B cell (primary cell): Measurements from ENCODE around the gene HJV. TPM values are rescaled to one million over a fixed set of nuclear protein-coding genes. Genes with fewer than 3 reads are reported as not detected.

ENCODE experiments used
- ATAC-seq: fragments of 200-7000 bp; cut with Tn5 transposase; one replicate; pipeline ENCODE4 v1.10.0; 2021; ENCODE audit warnings: low read depth, mild to moderate bottlenecking, moderate number of reproducible peaks, moderate library complexity
- CTCF ChIA-PET: fragments of 350-600 bp; sonication (Branson Sonifier 250); formaldehyde crosslinking; loops from one replicate; lab custom pipeline; 2021; ENCODE audit warnings: antibody characterized with exemption, inconsistent platforms; lab: Charles Lee
- POLR2A ChIA-PET: fragments of 350-600 bp; sonication (Branson Sonifier 250); formaldehyde crosslinking; loops from one replicate; lab custom pipeline; 2021; ENCODE audit warnings: antibody characterized with exemption; lab: Charles Lee
- DNase-seq: peaks from one replicate; pipeline ENCODE4 v3.0.0; 2013
- H2AFZ ChIP-seq: 2 replicates; pipeline ENCODE4 v1.6.1; 2012; ENCODE audit warnings: mild to moderate bottlenecking, low read depth, low read length; ENCODE audit not compliant: insufficient read depth, poor library complexity, severe bottlenecking
- H3K27ac ChIP-seq, 2 donors: 1 replicate in 1 of 2; 2 replicates in 1 of 2; pipeline ENCODE4 v1.5.1; 2012 to 2013; ENCODE audit warnings: low read length in 2 of 2, mild to moderate bottlenecking in 2 of 2, moderate library complexity in 1 of 2
- H3K27me3 ChIP-seq, 4 experiments: fragments of 200-600 bp in 1 of 4; sonication (generic) in 1 of 4; replicated peaks in 1 of 4; 1 replicate in 2 of 4; 2 replicates in 2 of 4; pipeline versions ENCODE4 v1.6.1 to v1.7.0; 2013 to 2016; ENCODE audit warnings: low read length in 3 of 4, mild to moderate bottlenecking in 2 of 4, mixed read lengths in 1 of 4, moderate library complexity in 1 of 4; ENCODE audit not compliant: insufficient read depth in 4 of 4, control insufficient read depth in 3 of 4; ENCODE audit errors: control extremely low read depth in 1 of 4
- H3K36me3 ChIP-seq, 2 experiments: replicated peaks in 1 of 2; 1 replicate in 1 of 2; 2 replicates in 1 of 2; pipeline versions ENCODE4 v1.6.1 to v1.7.1; 2013; ENCODE audit warnings: low read length in 1 of 2; ENCODE audit not compliant: insufficient read depth in 2 of 2, control insufficient read depth in 1 of 2; ENCODE audit errors: control extremely low read depth in 1 of 2, extremely low read depth in 1 of 2
- H3K4me1 ChIP-seq, 2 donors: fragments of 200-600 bp in 1 of 2; sonication (generic) in 1 of 2; 1 replicate in 1 of 2; 2 replicates in 1 of 2; pipeline versions ENCODE4 v1.5.1 to v1.6.1; 2013 to 2017; ENCODE audit warnings: low read length in 2 of 2; ENCODE audit not compliant: control insufficient read depth in 2 of 2, insufficient read depth in 2 of 2
- H3K4me2 ChIP-seq: replicated peaks from 2 replicates; pipeline ENCODE3; 2012; ENCODE audit warnings: mild to moderate bottlenecking, low read depth, low read length; ENCODE audit not compliant: poor library complexity, severe bottlenecking
- H3K4me3 ChIP-seq, 5 experiments: fragments of 200-600 bp in 1 of 5; sonication (generic) in 1 of 5; 1 replicate in 3 of 5; 2 replicates in 2 of 5; pipeline versions ENCODE4 v1.5.1 to v1.7.0; 2011 to 2016; ENCODE audit warnings: low read length in 4 of 5, mild to moderate bottlenecking in 4 of 5, low read depth in 2 of 5, control low read depth in 1 of 5, moderate library complexity in 1 of 5; ENCODE audit not compliant: insufficient read depth in 1 of 5; ENCODE audit errors: control extremely low read depth in 1 of 5, extremely low read depth in 1 of 5
- H3K79me2 ChIP-seq: fragments of 200-600 bp; sonication (generic); one replicate; pipeline ENCODE4 v1.6.0; 2016; ENCODE audit warnings: low read length; ENCODE audit not compliant: control insufficient read depth, insufficient read depth
- H3K9ac ChIP-seq: fragments of 200-600 bp; sonication (generic); 2 replicates; pipeline ENCODE4 v1.6.1; 2017; ENCODE audit warnings: mild to moderate bottlenecking, low read length, moderate library complexity
- H3K9me3 ChIP-seq, 3 donors: one replicate each; pipeline versions ENCODE4 v1.6.1 to v1.7.1; 2013; ENCODE audit warnings: low read length in 2 of 3; ENCODE audit not compliant: control insufficient read depth in 2 of 3, insufficient read depth in 1 of 3; ENCODE audit errors: control extremely low read depth in 1 of 3
- H4K20me1 ChIP-seq: 2 replicates; pipeline ENCODE4 v1.6.0; 2012; ENCODE audit warnings: mild to moderate bottlenecking, low read length; ENCODE audit not compliant: insufficient read depth, control insufficient read depth, poor library complexity, severe bottlenecking
- H3K27ac Mint-ChIP-seq: one replicate; pipeline ENCODE4 v1.8.0; 2021; ENCODE audit warnings: mixed read lengths
- H3K27me3 Mint-ChIP-seq: one replicate; pipeline ENCODE4 v1.8.0; 2021; ENCODE audit warnings: mixed read lengths
- H3K4me1 Mint-ChIP-seq: one replicate; pipeline ENCODE4 v1.8.0; 2021; ENCODE audit warnings: mixed read lengths
- H3K4me3 Mint-ChIP-seq: one replicate; pipeline ENCODE4 v1.8.0; 2021; ENCODE audit warnings: mixed read lengths
- H3K9me3 Mint-ChIP-seq: one replicate; pipeline ENCODE4 v1.8.0; 2022; ENCODE audit warnings: mixed read lengths; ENCODE audit not compliant: insufficient read depth
- EZH2 ChIP-seq: IDR thresholded peaks from 2 replicates; pipeline ENCODE4 v1.6.1; 2012; ENCODE audit warnings: borderline replicate concordance, low read depth, mild to moderate bottlenecking, moderate library complexity, low read length; ENCODE audit not compliant: insufficient read depth, poor library complexity, severe bottlenecking
- WGBS: methylation state at CpG from one replicate; pipeline ENCODE4 v1.1.5; 2013; ENCODE audit warnings: missing lambda C conversion rate; ENCODE audit not compliant: insufficient coverage; 5-methylcytosine and 5-hydroxymethylcytosine counted together
- intact Hi-C: fragments of 100-400 bp; cut with micrococcal nuclease; formaldehyde crosslinking; loops from one replicate; pipeline ENCODE4 v1.10.0; 2022
- polyA plus RNA-seq: library from polyadenylated mRNA; depleted of rRNA; stranded (reverse); fragments of >200 nt; gene quantifications from 2 replicates; pipeline ENCODE4 v1.2.3, GENCODE V29; 2012
- total RNA-seq, 2 donors: library from RNA; stranded (reverse); fragments of 120-200 nt in 1 of 2; gene quantifications; 1 replicate in 1 of 2; 2 replicates in 1 of 2; pipeline versions ENCODE4 v1.2.3 to v1.2.4, GENCODE V29; 2013 to 2022
- TF ChIP-seq, protein P1 (sequence below): fragments of 200-600 bp; IDR thresholded peaks from one replicate; pipeline ENCODE4 v1.8.0; 2022; ENCODE audit warnings: antibody characterized with exemption, mild to moderate bottlenecking

HJV gene
- total and polyA plus RNA-seq, 2 donors (not counting 1 experiment from before 2014, with no cell fraction given): not detected

DNA sequence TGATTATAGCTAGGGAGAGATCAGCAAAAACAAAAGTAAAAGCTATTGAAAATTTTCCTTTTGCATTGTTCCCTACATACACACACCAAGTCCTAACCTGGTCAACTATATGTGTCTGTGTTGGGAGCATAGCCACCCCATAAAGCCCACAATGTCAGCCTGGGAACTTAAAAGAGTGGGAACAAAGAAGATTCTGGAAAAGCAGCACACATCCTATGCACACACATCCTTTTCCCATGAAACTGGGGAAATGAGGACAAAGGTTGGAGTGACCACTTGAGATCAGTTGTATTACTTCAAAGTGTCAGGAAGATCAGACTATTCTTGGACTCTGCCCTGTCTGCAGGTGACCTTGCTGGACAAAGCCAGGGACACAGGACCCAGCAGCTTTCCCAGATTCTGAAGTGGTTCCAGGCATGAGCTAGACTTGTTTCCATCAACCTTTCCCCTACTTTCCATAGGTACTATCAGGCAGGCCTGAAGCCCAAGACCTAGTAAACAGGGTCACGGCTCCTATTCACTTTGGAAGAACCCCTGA is 41.0 kb downstream of the HJV start:
- no peak overlapping the region for H3K4me3 Mint-ChIP-seq
- Histone ChIP-seq H3K9me3 (no peaks in the 10 kb centered on the region), H3K79me2 (peaks cover 47% of the 10 kb centered on the region), H3K27ac (peak overlapping the region; percentile 96 to 97), H3K36me3 (no peaks in the 10 kb centered on the region), H3K9ac (peak overlapping the region; percentile 59), H3K27me3 (no peaks in the 10 kb centered on the region), H3K4me2 (peak overlapping the region; percentile 75), H4K20me1 (no peaks in the 10 kb centered on the region), H3K4me1 (peaks cover 80 to 83% of the 10 kb centered on the region in 2 donors), H2AFZ (peak overlapping the region; percentile 50), H3K4me3 (peak overlapping the region in 3 of 5 experiments; percentile 19 to 52 (median 39))
- no peak overlapping the region for H3K27ac Mint-ChIP-seq
- H3K27me3 Mint-ChIP-seq: no peaks in the 10 kb centered on the region
- intact Hi-C loops: no loop called here
- POLR2A ChIA-PET: interaction anchor here (0.6 to 4.7 kb wide), 9 partner anchors 13 to 98 kb away, joined by 3 to 131 read pairs (median 12); partner anchors contain the start of genes ANKRD34A, LIX1L, PEX11B and POLR3GL
- H3K4me1 Mint-ChIP-seq: peaks cover 43% of the 10 kb centered on the region
- ATAC-seq: no peak
- no peaks in the 10 kb centered on the region for H3K9me3 Mint-ChIP-seq
- no peak for TF ChIP-seq EZH2
- TF ChIP-seq, protein P1, sequence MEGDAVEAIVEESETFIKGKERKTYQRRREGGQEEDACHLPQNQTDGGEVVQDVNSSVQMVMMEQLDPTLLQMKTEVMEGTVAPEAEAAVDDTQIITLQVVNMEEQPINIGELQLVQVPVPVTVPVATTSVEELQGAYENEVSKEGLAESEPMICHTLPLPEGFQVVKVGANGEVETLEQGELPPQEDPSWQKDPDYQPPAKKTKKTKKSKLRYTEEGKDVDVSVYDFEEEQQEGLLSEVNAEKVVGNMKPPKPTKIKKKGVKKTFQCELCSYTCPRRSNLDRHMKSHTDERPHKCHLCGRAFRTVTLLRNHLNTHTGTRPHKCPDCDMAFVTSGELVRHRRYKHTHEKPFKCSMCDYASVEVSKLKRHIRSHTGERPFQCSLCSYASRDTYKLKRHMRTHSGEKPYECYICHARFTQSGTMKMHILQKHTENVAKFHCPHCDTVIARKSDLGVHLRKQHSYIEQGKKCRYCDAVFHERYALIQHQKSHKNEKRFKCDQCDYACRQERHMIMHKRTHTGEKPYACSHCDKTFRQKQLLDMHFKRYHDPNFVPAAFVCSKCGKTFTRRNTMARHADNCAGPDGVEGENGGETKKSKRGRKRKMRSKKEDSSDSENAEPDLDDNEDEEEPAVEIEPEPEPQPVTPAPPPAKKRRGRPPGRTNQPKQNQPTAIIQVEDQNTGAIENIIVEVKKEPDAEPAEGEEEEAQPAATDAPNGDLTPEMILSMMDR: no peak
- WGBS: 100% methylated on average over 1 of the region's 1 CpG
- no peak for DNase-seq
- CTCF ChIA-PET: interaction anchor here (4.3 to 9.5 kb wide), 8 partner anchors 13 to 134 kb away, joined by 30 to 361 read pairs (median 64); partner anchors contain the start of genes ANKRD34A, LIX1L, NUDT17 and POLR3GL
